ENCODE data around the gene CPTP. TPM values are rescaled to one million over a fixed set of nuclear protein-coding genes. Genes with fewer than 3 reads are reported as not detected.

The CPTP gene
- total RNA-seq, 3 donors from 2014 or later (not counting 1 experiment from before 2014, with no cell fraction given), result 8.0 to 14.6 (median 12.3) TPM

GRCh38 chr1:1325288-1326074 lies 879 bp downstream of the CPTP start:
- no peaks in the 10 kb centered on the region for H3K36me3 Mint-ChIP-seq
- DNase-seq (no peak), ATAC-seq (no peak)
- intact Hi-C loops (cut with micrococcal nuclease), result no loop called here
- peaks cover 20 to 30% of the 10 kb centered on the region in 2 donors for H3K4me1 Mint-ChIP-seq
- Histone ChIP-seq H3K27me3 (ENCODE audit: control insufficient read depth, insufficient read depth, low read length) (no peaks in the 10 kb centered on the region), H3K4me1 (ENCODE audit: control insufficient read depth, insufficient read depth, low read length) (peaks cover 37% of the 10 kb centered on the region), H3K36me3 (ENCODE audit: control insufficient read depth, insufficient read depth, low read length) (peaks cover 7% of the 10 kb centered on the region), H3K9me3 (ENCODE audit: control insufficient read depth, insufficient read depth, low read length) (no peaks in the 10 kb centered on the region), H3K4me3 (ENCODE audit: low read length) (peak overlapping the region; percentile 64), H3K27ac (ENCODE audit: low read length) (peak overlapping the region; percentile 48)
- 48% methylated on average over 16 of the region's 16 CpGs for WGBS (ENCODE audit: insufficient coverage)
- H3K4me3 Mint-ChIP-seq, result peak overlapping the region; percentile 76
- no peak for TF ChIP-seq CTCF (IDR thresholded peaks at IDR 0.05)
- no peaks in the 10 kb centered on the region for H3K27me3 Mint-ChIP-seq (ENCODE audit: low read depth in 2 of 2)
- H3K27ac Mint-ChIP-seq, result peak overlapping the region in 1 of 2 donors; percentile 40
- H3K9me3 Mint-ChIP-seq, result no peaks in the 10 kb centered on the region

DNA sequence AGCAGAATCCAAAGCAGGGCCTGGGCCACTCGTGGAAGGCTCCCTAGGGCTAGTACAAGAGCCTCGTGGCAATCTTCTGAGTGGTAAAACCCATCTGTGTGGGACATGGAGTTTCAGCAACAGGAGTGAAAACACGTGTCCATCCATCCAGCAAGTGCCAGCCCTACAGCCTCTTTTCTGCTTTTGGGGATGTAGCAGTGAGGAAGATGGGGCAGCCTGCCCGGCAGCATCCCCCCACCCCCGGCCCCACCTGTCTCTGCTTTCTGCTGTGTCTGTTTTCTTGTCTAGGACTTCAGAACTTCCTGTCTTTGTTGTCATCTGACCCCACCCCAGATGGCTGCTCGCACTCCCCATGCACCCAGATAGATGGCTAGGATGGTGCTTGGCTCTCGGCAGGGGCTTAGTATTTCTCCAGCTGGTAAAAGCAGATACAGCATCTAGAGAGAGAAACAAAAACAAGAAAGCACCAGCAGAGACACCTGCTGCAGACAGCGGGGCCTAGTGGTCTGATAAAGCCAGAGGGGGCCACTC lies 1.5 kb downstream of the CPTP start:
- no peaks in the 10 kb centered on the region for H3K36me3 Mint-ChIP-seq
- no peak overlapping the region for H3K27ac Mint-ChIP-seq
- no peak overlapping the region for H3K27ac ChIP-seq (ENCODE audit: low read length)
- H3K4me3 ChIP-seq (ENCODE audit: low read length), result no peak overlapping the region
- H3K27me3 ChIP-seq (ENCODE audit: control insufficient read depth, insufficient read depth, low read length), result no peaks in the 10 kb centered on the region
- intact Hi-C loops (cut with micrococcal nuclease), result no loop called here
- DNase-seq (no peak), ATAC-seq (no peak)
- H3K9me3 ChIP-seq (ENCODE audit: control insufficient read depth, insufficient read depth, low read length), result no peaks in the 10 kb centered on the region
- H3K27me3 Mint-ChIP-seq (ENCODE audit: low read depth in 2 of 2), result no peaks in the 10 kb centered on the region
- WGBS (ENCODE audit: insufficient coverage), result 73% methylated on average over 8 of the region's 8 CpGs
- H3K4me1 ChIP-seq (ENCODE audit: control insufficient read depth, insufficient read depth, low read length), result peaks cover 37% of the 10 kb centered on the region
- peaks cover 3% of the 10 kb centered on the region for H3K36me3 ChIP-seq (ENCODE audit: control insufficient read depth, insufficient read depth, low read length)
- no peak for TF ChIP-seq CTCF (IDR thresholded peaks at IDR 0.05)
- H3K9me3 Mint-ChIP-seq, result no peaks in the 10 kb centered on the region
- peaks cover 20 to 30% of the 10 kb centered on the region in 2 donors for H3K4me1 Mint-ChIP-seq
- H3K4me3 Mint-ChIP-seq, result peak overlapping the region; percentile 76

GRCh38 chr1:1327291-1327690 lies 2.7 kb downstream of the CPTP start:
- DNase-seq, result no peak
- 94% methylated on average over 40 of the region's 40 CpGs for WGBS (ENCODE audit: insufficient coverage)
- Histone ChIP-seq H3K4me3 (ENCODE audit: low read length) (no peak overlapping the region), H3K4me1 (ENCODE audit: control insufficient read depth, insufficient read depth, low read length) (peaks cover 28% of the 10 kb centered on the region), H3K27me3 (ENCODE audit: control insufficient read depth, insufficient read depth, low read length) (no peaks in the 10 kb centered on the region), H3K36me3 (ENCODE audit: control insufficient read depth, insufficient read depth, low read length) (peaks cover 3% of the 10 kb centered on the region), H3K27ac (ENCODE audit: low read length) (no peak overlapping the region), H3K9me3 (ENCODE audit: control insufficient read depth, insufficient read depth, low read length) (no peaks in the 10 kb centered on the region)
- Mint-ChIP-seq H3K36me3 (no peaks in the 10 kb centered on the region), H3K27ac (no peak overlapping the region), H3K4me3 (peak overlapping the region; percentile 59), H3K27me3 (ENCODE audit: low read depth in 2 of 2) (no peaks in the 10 kb centered on the region), H3K9me3 (no peaks in the 10 kb centered on the region), H3K4me1 (peaks cover 16 to 26% of the 10 kb centered on the region in 2 donors)
- no peak for ATAC-seq
- intact Hi-C loops (cut with micrococcal nuclease), result no loop called here
- no peak for TF ChIP-seq CTCF (IDR thresholded peaks at IDR 0.05)
